HUES48 (cell line): ENCODE data around the gene PCDHGB6.
A peak's percentile ranks its signal among the peaks of the same experiment; 100 is the strongest.
"Not testable (repeated sequence)": the region's sequence is repeated elsewhere in the genome, so short reads cannot be mapped to it uniquely, and the experiment has no call there.

Source experiments
- H3K27ac ChIP-seq: one replicate; pipeline ENCODE4 v1.7.0; 2013; ENCODE audit warnings: low read depth, low read length, inconsistent platforms
- H3K27me3 ChIP-seq: 2 replicates; pipeline ENCODE4 v1.6.1; 2013; ENCODE audit warnings: mild to moderate bottlenecking, low read length; ENCODE audit not compliant: control insufficient read depth, insufficient read depth
- H3K36me3 ChIP-seq: 2 replicates; pipeline ENCODE4 v1.6.1; 2013; ENCODE audit warnings: low read length; ENCODE audit not compliant: control insufficient read depth, insufficient read depth
- H3K4me1 ChIP-seq: 2 replicates; pipeline ENCODE4 v1.6.1; 2013; ENCODE audit warnings: mild to moderate bottlenecking, low read length; ENCODE audit not compliant: control insufficient read depth, insufficient read depth
- H3K4me3 ChIP-seq: 2 replicates; pipeline ENCODE4 v1.5.1; 2013; ENCODE audit warnings: mild to moderate bottlenecking, low read depth, low read length
- H3K9ac ChIP-seq: 2 replicates; pipeline ENCODE4 v1.6.1; 2013; ENCODE audit warnings: mild to moderate bottlenecking, low read depth, low read length, moderate library complexity
- H3K9me3 ChIP-seq: 2 replicates; pipeline ENCODE4 v1.6.1; 2013; ENCODE audit warnings: low read length; ENCODE audit not compliant: control insufficient read depth, insufficient read depth

The PCDHGB6 gene

DNA sequence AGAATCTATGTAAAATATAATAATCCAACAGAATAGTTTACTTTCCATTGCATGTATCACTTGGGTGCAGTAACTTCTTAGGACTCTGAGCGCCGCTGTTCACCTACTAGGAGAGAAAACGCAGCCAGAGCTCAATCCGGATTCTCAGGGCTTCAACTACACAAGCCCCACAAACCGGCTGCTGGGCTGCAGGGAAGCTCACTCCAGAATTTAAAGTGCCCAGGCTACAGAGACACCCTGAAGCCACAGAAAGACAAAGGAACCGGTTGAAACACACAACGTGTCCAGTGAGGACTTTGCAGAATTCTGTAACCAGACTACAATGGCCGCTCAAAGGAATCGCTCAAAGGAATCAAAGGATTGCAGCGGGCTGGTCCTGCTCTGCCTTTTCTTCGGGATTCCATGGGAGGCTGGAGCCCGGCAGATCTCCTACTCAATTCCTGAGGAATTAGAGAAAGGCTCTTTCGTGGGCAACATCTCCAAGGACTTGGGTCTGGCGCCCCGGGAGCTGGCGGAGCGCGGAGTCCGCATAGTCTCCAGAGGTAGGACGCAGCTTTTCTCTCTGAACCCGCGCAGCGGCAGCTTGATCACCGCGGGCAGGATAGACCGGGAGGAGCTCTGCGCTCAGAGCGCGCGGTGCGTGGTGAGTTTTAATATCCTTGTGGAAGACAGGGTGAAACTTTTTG, 5.2 kb downstream of the PCDHGB6 start, which contains the start of gene PCDHGA10:
Gene PCDHGA10 (plus strand): TSS at position 134 of the 686 bp plus-strand sequence. CDS start 189 bp downstream, at position 323.
- peaks cover 3% of the 10 kb centered on the region; the same call in 1 of the 2 replicates for H3K4me1 ChIP-seq
- no peaks in the 10 kb centered on the region for H3K36me3 ChIP-seq
- H3K4me3 ChIP-seq: peak within 1 kb of the TSS; percentile 61
- no peak within 1 kb of the TSS for H3K27ac ChIP-seq
- H3K9ac ChIP-seq: peak within 1 kb of the TSS; percentile 45; the same call in 1 of the 2 replicates
- H3K27me3 ChIP-seq: peaks cover 13% of the 10 kb centered on the region
- 0 out of 2 replicates have a peak, but pooled peaks cover 2% of the 10 kb centered on the region for H3K9me3 ChIP-seq

DNA sequence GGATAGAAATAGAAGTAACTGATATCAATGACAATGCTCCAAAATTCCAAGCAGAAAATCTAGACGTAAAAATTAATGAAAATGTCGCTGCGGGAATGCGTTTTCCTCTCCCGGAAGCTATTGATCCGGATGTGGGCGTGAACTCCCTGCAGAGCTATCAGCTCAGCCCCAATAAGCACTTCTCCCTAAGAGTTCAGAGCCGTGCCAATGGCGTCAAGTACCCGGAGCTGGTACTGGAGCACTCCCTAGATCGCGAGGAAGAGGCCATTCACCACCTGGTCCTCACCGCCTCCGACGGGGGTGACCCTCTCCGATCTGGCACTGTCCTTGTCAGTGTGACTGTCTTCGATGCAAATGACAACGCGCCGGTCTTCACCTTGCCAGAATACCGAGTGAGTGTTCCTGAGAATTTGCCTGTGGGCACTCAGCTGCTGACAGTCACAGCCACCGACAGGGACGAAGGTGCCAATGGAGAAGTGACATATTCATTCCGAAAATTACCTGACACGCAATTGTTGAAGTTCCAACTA, 5.8 kb downstream of the PCDHGB6 start:
- no peak overlapping the region for H3K9ac ChIP-seq
- peaks cover 16% of the 10 kb centered on the region for H3K27me3 ChIP-seq
- H3K4me3 ChIP-seq: peak overlapping the region; percentile 61
- H3K36me3 ChIP-seq: no peaks in the 10 kb centered on the region
- peaks cover 7% of the 10 kb centered on the region; the same call in 1 of the 2 replicates for H3K9me3 ChIP-seq
- H3K4me1 ChIP-seq: peaks cover under 1% of the 10 kb centered on the region; the same call in 1 of the 2 replicates
- H3K27ac ChIP-seq: no peak overlapping the region

DNA sequence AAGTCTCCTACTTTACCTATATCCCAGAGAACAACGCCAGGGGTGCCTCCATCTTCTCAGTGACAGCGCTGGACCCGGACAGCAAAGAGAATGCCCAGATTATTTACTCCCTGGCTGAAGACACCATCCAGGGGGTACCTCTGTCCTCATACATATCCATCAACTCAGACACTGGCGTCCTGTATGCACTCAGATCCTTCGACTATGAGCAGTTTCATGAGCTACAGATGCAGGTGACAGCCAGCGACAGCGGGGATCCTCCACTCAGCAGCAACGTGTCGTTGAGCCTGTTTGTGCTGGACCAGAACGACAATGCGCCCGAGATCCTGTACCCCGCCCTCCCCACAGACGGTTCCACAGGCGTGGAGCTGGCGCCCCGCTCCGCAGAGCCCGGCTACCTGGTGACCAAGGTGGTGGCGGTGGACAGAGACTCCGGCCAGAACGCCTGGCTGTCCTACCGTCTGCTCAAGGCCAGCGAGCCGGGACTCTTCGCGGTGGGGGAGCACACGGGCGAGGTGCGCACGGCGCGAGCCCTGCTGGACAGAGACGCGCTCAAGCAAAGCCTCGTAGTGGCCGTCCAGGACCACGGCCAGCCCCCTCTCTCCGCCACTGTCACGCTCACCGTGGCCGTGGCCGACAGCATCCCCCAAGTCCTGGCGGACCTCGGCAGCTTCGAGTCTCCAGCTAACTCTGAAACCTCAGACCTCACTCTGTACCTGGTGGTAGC, 6.9 kb downstream of the PCDHGB6 start:
- not testable (repeated sequence) for H3K36me3 ChIP-seq, H3K4me3 ChIP-seq, H3K9ac ChIP-seq, H3K27ac ChIP-seq, H3K4me1 ChIP-seq
- H3K9me3 ChIP-seq: peaks cover 13% of the 10 kb centered on the region
- H3K27me3 ChIP-seq: peaks cover 13% of the 10 kb centered on the region

DNA sequence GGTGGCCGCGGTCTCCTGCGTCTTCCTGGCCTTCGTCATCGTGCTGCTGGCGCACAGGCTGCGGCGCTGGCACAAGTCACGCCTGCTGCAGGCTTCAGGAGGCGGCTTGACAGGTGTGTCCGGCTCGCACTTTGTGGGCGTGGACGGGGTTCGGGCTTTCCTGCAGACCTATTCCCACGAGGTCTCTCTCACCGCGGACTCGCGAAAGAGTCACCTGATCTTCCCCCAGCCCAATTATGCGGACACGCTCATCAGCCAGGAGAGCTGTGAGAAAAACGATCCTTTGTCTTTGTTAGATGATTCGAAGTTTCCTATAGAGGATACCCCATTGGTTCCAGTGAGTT, 7.4 kb downstream of the PCDHGB6 start:
- Histone ChIP-seq H3K27me3 (peaks cover 13% of the 10 kb centered on the region), H3K9me3 (peaks cover 14% of the 10 kb centered on the region)
- H3K4me1 ChIP-seq, H3K36me3 ChIP-seq, H3K9ac ChIP-seq, H3K27ac ChIP-seq, H3K4me3 ChIP-seq: not testable (repeated sequence)

DNA sequence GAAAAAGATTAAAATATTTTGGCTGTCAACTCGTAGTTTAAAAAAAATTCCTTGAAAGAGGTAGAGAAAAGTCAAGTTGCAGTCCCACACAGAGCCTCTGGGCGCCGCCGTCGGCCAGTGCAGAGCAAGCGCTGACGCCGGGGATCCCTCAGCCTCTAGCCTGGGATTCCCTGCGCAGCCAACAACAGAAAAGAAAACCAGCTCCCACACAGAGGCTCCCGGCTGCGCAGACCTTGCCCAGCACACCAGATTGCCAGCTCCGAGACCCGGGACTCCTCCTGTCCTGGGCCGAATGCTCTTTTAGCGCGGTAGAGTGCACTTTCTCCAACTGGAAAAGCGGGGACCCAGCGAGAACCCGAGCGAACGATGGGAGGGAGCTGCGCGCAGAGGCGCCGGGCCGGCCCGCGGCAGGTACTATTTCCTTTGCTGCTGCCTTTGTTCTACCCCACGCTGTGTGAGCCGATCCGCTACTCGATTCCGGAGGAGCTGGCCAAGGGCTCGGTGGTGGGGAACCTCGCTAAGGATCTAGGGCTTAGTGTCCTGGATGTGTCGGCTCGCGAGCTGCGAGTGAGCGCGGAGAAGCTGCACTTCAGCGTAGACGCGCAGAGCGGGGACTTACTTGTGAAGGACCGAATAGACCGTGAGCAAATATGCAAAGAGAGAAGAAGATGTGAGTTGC, 9.8 kb downstream of the PCDHGB6 start, which contains the start of gene PCDHGB7:
Gene PCDHGB7 (plus strand): TSS at position 184 of the 679 bp plus-strand sequence. CDS start 183 bp downstream, at position 367.
- H3K9me3 ChIP-seq: peaks cover 33% of the 10 kb centered on the region
- H3K4me1 ChIP-seq, H3K36me3 ChIP-seq: not testable (repeated sequence)
- H3K4me3 ChIP-seq: peak within 1 kb of the TSS; percentile 75
- peak within 1 kb of the TSS; percentile 69 for H3K27ac ChIP-seq
- peaks cover 20% of the 10 kb centered on the region for H3K27me3 ChIP-seq
- H3K9ac ChIP-seq: peak within 1 kb of the TSS; percentile 64; the same call in 1 of the 2 replicates

DNA sequence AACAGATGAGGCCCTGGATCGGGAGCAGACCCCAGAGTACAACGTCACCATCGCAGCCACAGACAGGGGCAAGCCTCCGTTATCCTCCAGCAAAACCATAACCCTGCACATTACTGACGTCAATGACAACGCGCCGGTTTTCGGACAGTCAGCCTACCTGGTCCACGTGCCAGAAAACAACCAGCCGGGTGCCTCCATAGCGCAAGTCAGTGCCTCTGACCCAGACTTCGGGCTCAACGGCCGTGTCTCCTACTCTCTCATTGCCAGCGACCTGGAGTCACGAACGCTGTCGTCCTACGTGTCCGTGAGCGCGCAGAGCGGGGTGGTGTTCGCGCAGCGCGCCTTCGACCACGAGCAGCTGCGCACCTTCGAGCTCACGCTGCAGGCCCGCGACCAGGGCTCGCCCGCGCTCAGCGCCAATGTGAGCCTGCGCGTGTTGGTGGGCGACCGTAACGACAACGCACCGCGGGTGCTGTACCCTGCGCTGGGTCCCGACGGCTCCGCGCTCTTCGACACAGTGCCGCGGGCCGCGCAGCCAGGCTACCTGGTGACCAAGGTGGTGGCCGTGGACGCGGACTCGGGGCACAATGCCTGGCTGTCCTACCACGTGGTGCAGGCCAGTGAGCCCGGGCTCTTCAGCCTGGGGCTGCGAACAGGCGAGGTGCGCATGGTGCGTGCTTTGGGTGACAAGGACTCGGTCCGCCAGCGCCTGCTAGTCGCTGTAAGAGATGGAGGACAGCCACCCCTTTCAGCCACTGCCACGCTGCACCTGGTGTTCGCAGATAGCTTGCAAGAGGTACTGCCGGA, 11.5 kb downstream of the PCDHGB6 start:
- peaks cover 40% of the 10 kb centered on the region for H3K9me3 ChIP-seq
- no peak overlapping the region; the same call in 1 of the 2 replicates for H3K4me3 ChIP-seq

DNA sequence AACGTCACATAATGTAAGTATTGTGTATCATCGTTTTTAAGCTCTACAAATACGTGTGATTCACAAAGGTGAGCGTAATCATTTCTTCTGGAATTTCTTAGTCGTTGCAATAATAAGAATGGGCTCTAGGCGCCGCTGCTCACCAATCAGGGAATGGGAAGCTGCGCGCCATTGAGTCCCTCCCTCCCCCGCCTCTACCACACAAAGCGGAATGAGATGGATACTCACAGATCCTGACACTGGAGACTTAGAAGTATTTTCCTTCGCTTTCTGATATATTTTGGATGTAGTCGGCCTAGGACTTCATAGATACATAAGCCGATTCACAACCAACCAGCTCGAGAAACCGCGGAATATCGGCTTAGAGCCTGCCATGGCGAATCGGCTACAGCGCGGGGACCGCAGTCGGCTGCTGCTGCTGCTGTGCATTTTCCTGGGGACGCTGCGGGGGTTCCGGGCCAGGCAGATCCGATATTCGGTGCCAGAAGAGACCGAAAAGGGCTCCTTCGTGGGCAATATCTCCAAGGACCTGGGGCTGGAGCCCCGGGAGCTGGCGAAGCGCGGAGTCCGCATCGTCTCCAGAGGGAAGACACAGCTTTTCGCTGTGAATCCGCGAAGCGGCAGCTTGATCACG, 13.2 kb downstream of the PCDHGB6 start, which contains the start of gene PCDHGA11:
Gene PCDHGA11 (plus strand): TSS at position 197 of the 634 bp plus-strand sequence. CDS start 177 bp downstream, at position 374.
- H3K27ac ChIP-seq: no peak within 1 kb of the TSS
- H3K27me3 ChIP-seq: peaks cover 20% of the 10 kb centered on the region
- H3K9me3 ChIP-seq: peaks cover 46% of the 10 kb centered on the region
- H3K4me3 ChIP-seq: peak within 1 kb of the TSS; percentile 58
- H3K9ac ChIP-seq: no peak within 1 kb of the TSS
- no peaks in the 10 kb centered on the region for H3K36me3 ChIP-seq
- no peaks in the 10 kb centered on the region for H3K4me1 ChIP-seq

More for the DNA sequence above, 11.5 kb downstream of the PCDHGB6 start:
- Histone ChIP-seq H3K27me3 (peaks cover 20% of the 10 kb centered on the region), H3K4me1 (no peaks in the 10 kb centered on the region), H3K9ac (no peak overlapping the region), H3K36me3 (no peaks in the 10 kb centered on the region), H3K27ac (no peak overlapping the region)

DNA sequence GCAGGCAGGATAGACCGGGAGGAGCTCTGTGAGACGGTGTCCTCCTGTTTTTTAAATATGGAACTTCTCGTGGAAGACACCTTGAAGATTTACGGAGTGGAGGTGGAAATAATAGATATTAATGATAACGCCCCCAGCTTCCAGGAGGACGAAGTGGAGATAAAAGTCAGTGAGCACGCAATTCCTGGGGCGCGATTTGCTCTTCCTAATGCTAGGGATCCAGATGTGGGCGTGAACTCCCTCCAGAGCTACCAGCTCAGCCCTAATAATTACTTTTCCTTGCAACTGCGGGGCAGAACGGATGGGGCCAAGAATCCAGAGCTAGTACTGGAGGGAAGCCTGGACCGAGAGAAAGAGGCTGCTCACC, 13.7 kb downstream of the PCDHGB6 start:
- H3K4me3 ChIP-seq: peak overlapping the region; percentile 58
- no peak overlapping the region for H3K27ac ChIP-seq
- H3K9ac ChIP-seq: no peak overlapping the region
- H3K4me1 ChIP-seq: no peaks in the 10 kb centered on the region
- peaks cover 49% of the 10 kb centered on the region for H3K9me3 ChIP-seq
- H3K36me3 ChIP-seq: 0 out of 2 replicates have a peak, but pooled peaks cover 3% of the 10 kb centered on the region
- H3K27me3 ChIP-seq: peaks cover 20% of the 10 kb centered on the region

DNA sequence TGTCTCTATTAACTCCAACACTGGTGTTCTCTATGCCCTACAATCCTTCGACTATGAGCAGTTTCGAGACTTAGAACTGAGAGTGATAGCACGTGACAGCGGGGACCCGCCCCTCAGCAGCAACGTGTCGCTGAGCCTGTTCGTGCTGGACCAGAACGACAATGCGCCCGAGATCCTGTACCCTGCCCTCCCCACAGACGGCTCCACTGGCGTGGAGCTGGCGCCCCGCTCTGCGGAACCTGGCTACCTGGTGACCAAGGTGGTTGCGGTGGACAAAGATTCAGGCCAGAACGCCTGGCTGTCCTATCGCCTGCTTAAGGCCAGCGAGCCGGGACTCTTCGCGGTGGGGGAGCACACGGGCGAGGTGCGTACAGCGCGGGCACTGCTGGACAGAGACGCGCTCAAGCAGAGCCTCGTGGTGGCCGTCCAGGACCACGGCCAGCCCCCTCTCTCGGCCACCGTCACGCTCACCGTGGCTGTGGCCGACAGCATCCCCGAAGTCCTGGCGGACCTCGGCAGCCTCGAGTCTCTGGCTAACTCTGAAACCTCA, 15.0 kb downstream of the PCDHGB6 start:
- Histone ChIP-seq H3K27ac (no peak overlapping the region), H3K4me3 (no peak overlapping the region), H3K9me3 (peaks cover 62% of the 10 kb centered on the region), H3K9ac (no peak overlapping the region), H3K27me3 (peaks cover 20% of the 10 kb centered on the region), H3K4me1 (no peaks in the 10 kb centered on the region), H3K36me3 (0 out of 2 replicates have a peak, but pooled peaks cover 4% of the 10 kb centered on the region)
